SK-N-MC (cell line): Measurements from ENCODE around the gene FAM240B.

Experiments
- DNase-seq: peaks from one replicate; pipeline ENCODE4 v3.0.0-alpha.2; 2011; ENCODE audit warnings: low read depth, low spot score
- H3K27ac ChIP-seq: fragments of 200-600 bp; sonication (generic); 2 replicates; pipeline ENCODE4 v1.5.1; 2016; ENCODE audit warnings: mixed run types
- H3K36me3 ChIP-seq: fragments of 200-600 bp; sonication (generic); 2 replicates; pipeline ENCODE4 v1.6.1; 2017; ENCODE audit warnings: antibody characterized with exemption, low read length, mixed read lengths; ENCODE audit not compliant: insufficient read depth
- H3K4me3 ChIP-seq: fragments of 200-600 bp; sonication (generic); 2 replicates; pipeline ENCODE4 v1.5.1; 2016
- H3K9ac ChIP-seq: fragments of 200-600 bp; sonication (generic); 2 replicates; pipeline ENCODE4 v1.8.0; 2017; ENCODE audit warnings: mixed run types, mixed read lengths; ENCODE audit not compliant: insufficient read length
- H3K9me3 ChIP-seq: fragments of 200-600 bp; sonication (generic); 2 replicates; pipeline ENCODE4 v1.6.1; 2017; ENCODE audit warnings: low read depth, mild to moderate bottlenecking, antibody characterized with exemption, low read length, moderate library complexity, mixed read lengths
- EZH2 ChIP-seq: fragments of 200-600 bp; sonication (generic); IDR thresholded peaks from one replicate; pipeline ENCODE4 v1.6.1; 2017; ENCODE audit warnings: antibody characterized with exemption
- FOXP2 ChIP-seq: optimal IDR thresholded peaks from 2 replicates; pipeline ENCODE3; 2011; ENCODE audit warnings: mild to moderate bottlenecking, moderate library complexity; ENCODE audit not compliant: insufficient read depth; ENCODE audit errors: extremely low read length, control extremely low read depth
- POLR2AphosphoS5 ChIP-seq: IDR thresholded peaks from 2 replicates; pipeline ENCODE4 v1.6.1; 2012; ENCODE audit warnings: mild to moderate bottlenecking, low read depth, low read length, borderline replicate concordance

FAM240B gene

GRCh38 chr9:38708759-38709158 is 11.2 kb downstream of the FAM240B start:
- Histone ChIP-seq H3K9me3 (no peaks in the 10 kb centered on the region), H3K27ac (no peak overlapping the region), H3K4me3 (no peak overlapping the region), H3K9ac (no peak overlapping the region), H3K36me3 (no peaks in the 10 kb centered on the region)
- DNase-seq = no peak
- TF ChIP-seq FOXP2 (no peak), POLR2AphosphoS5 (no peak), EZH2 (no peak)

DNA sequence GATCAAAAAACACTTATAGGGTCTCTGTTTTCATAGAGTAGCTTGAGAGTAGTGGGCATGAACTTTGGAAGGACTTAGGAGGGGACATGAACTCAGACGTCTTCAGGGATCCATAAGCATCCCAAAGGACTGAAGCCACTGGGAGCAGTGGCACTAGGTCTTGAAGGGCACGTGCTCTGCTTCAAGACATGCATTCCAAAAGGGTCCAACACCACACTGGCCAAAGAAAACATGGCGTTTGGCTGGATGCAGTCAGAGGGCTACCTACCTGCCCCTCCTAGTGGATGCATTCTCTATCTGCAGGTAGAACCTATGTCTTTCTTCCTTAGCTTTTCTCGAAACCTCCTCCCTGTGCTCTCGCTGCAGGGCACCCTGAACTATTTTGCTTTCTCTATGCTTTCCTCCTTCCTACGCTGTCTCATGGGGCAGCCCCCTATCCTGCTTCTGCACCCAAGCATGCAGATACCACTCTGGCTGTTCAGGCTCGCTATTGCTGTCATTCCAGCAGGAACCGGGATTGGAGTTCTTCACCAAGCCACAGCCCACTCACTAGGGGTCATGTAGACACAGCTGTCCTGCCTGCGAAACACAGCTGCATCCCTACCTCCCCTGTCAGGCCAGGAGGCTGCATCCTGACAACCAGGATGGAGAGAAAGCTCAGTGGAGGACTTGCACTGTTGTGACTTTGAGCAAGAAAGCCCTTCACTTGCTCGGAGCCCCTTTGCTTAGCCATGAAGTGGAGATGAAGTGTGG is 11.9 kb downstream of the FAM240B start:
- Histone ChIP-seq H3K36me3 (no peaks in the 10 kb centered on the region), H3K9me3 (no peaks in the 10 kb centered on the region), H3K9ac (no peak overlapping the region), H3K4me3 (no peak overlapping the region), H3K27ac (no peak overlapping the region)
- no peak for DNase-seq
- TF ChIP-seq EZH2 (no peak), POLR2AphosphoS5 (no peak), FOXP2 (no peak)

DNA sequence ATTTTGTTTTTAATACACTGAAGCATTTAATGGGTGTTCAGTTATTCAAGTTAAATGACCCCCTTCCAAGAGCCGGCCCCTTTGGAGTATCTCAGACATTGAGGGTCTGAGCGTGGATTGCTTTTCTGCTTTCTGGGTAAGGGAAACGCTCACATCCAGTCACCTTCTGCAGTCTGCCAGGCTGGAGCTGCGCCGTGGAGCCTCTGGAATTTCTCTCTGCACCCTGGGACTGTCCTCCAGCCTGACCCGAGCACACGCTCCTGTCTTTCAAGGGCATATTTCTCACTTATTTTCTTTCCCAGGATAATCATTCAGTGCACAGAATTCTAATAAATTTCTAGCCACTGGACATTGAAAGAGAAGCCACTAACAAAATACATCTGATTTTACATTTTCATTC is 13.4 kb downstream of the FAM240B start:
- no peaks in the 10 kb centered on the region for H3K36me3 ChIP-seq
- no peak overlapping the region for H3K9ac ChIP-seq
- no peak overlapping the region for H3K27ac ChIP-seq
- no peak for DNase-seq
- no peak overlapping the region for H3K4me3 ChIP-seq
- TF ChIP-seq EZH2 = no peak
- TF ChIP-seq FOXP2 = no peak
- TF ChIP-seq POLR2AphosphoS5 = no peak
- H3K9me3 ChIP-seq = no peaks in the 10 kb centered on the region

- H3K27ac ChIP-seq = no peak overlapping the region
These were observed 14.0 kb downstream of the FAM240B start for GRCh38 chr9:38705917-38706316.

DNA sequence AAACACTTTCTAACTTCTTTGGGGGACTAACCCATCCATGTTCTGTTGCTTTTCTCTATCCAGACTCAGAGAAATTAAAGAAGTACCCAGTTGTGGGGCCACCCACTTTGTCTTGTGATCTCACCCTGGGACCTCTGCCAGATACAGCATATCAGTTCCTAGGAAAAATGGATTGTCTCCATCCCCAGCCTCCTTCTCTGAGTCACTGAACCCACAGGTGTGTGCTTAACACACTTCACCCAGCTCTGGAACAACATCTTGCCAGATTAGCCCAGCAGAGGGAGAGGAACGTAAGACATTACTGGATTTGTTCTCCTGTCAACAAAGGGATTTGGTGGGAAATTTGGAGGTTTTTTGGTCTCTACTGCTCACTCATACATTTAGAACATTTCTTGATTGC is 19.2 kb downstream of the FAM240B start:
- no peak for TF ChIP-seq FOXP2
- TF ChIP-seq EZH2 = no peak
- Histone ChIP-seq H3K27ac (no peak overlapping the region), H3K36me3 (no peaks in the 10 kb centered on the region), H3K9me3 (no peaks in the 10 kb centered on the region), H3K9ac (no peak overlapping the region), H3K4me3 (no peak overlapping the region)
- no peak for DNase-seq

More at GRCh38 chr9:38705917-38706316, 14.0 kb downstream of the FAM240B start:
- Histone ChIP-seq H3K9me3 (no peaks in the 10 kb centered on the region), H3K9ac (no peak overlapping the region), H3K4me3 (no peak overlapping the region), H3K36me3 (no peaks in the 10 kb centered on the region)
- no peak for DNase-seq
- no peak for TF ChIP-seq POLR2AphosphoS5
- no peak for TF ChIP-seq FOXP2
- no peak for TF ChIP-seq EZH2

DNA sequence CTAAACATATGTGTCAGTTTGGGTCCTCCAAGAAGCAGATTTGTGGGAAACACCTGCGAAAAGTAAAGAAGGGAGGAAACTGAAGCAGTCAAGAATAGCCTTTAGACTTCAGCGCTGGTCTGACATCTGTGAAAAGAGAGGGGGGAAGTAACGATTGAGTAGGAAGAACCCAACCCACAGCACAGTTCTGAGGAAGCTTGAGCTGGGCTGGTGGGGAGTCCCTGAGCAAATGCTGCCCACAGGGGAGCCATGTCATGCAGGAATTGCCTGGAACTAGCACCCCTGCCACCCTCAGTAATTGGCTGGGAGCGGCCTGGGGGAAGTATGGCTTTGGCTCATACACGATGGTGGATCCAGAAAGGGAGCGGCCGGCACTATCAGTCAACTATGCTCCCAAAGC is 20.6 kb downstream of the FAM240B start:
- H3K36me3 ChIP-seq = no peaks in the 10 kb centered on the region
- no peak for DNase-seq
- no peak overlapping the region for H3K27ac ChIP-seq
- no peaks in the 10 kb centered on the region for H3K9me3 ChIP-seq
- H3K4me3 ChIP-seq = no peak overlapping the region
- TF ChIP-seq EZH2 (no peak), POLR2AphosphoS5 (no peak), FOXP2 (no peak)
- no peak overlapping the region for H3K9ac ChIP-seq

- no peak for TF ChIP-seq EZH2
- TF ChIP-seq POLR2AphosphoS5 = no peak
- TF ChIP-seq FOXP2 = no peak
- no peak for DNase-seq
- Histone ChIP-seq H3K4me3 (no peak overlapping the region), H3K9ac (no peak overlapping the region), H3K27ac (no peak overlapping the region), H3K36me3 (no peaks in the 10 kb centered on the region), H3K9me3 (no peaks in the 10 kb centered on the region)
These were observed 22.1 kb downstream of the FAM240B start for GRCh38 chr9:38697776-38698300.

GRCh38 chr9:38696999-38697398 is 22.9 kb downstream of the FAM240B start:
- H3K9ac ChIP-seq = no peak overlapping the region
- H3K4me3 ChIP-seq = no peak overlapping the region
- no peaks in the 10 kb centered on the region for H3K36me3 ChIP-seq
- H3K9me3 ChIP-seq = no peaks in the 10 kb centered on the region
- no peak overlapping the region for H3K27ac ChIP-seq
- TF ChIP-seq FOXP2 (no peak), POLR2AphosphoS5 (no peak), EZH2 (no peak)
- no peak for DNase-seq
